HepG2 (cell line): Measurements from ENCODE around the gene OGFR. TPM values are rescaled to one million over a fixed set of nuclear protein-coding genes. Genes with fewer than 3 reads are reported as not detected.

Experiments
- AGO2 ChIP-seq: fragments of 200-400 bp; formaldehyde crosslinking; optimal IDR thresholded peaks from 2 replicates; pipeline ENCODE3; 2017; ENCODE audit warnings: mild to moderate bottlenecking, low read depth, low read length, moderate library complexity
- GLI4 ChIP-seq: sonication (generic); formaldehyde crosslinking; IDR thresholded peaks from 2 replicates; pipeline ENCODE4 v1.5.1; 2020; ENCODE audit warnings: missing genetic modification reagents, mild to moderate bottlenecking, moderate library complexity, borderline replicate concordance
- KDM4B ChIP-seq: sonication (generic); formaldehyde crosslinking; IDR thresholded peaks from 2 replicates; pipeline ENCODE4 v1.4.0; 2020; ENCODE audit warnings: missing genetic modification reagents
- MAFK ChIP-seq, 2 experiments: IDR thresholded peaks in 1 of 2; conservative IDR thresholded peaks in 1 of 2; 2 replicates each; pipeline ENCODE4 v1.6.1; 2011; ENCODE audit warnings: improper control_type of control experiment in 2 of 2, low read length in 2 of 2
- MTA3 ChIP-seq: sonication (generic); formaldehyde crosslinking; IDR thresholded peaks from 2 replicates; pipeline ENCODE4 v1.4.0; 2020; ENCODE audit warnings: missing genetic modification reagents
- MTF1 ChIP-seq: sonication (generic); formaldehyde crosslinking; IDR thresholded peaks from 2 replicates; pipeline ENCODE4 v1.5.0; 2020; ENCODE audit warnings: missing genetic modification reagents
- NFATC3 ChIP-seq: sonication (generic); formaldehyde crosslinking; IDR thresholded peaks from 2 replicates; pipeline ENCODE4 v1.5.1; 2020; ENCODE audit warnings: mild to moderate bottlenecking, missing genetic modification reagents
- NFE2L2 ChIP-seq: fragments of 150-350 bp; IDR thresholded peaks from 2 replicates; pipeline ENCODE4 v1.6.1; 2014; ENCODE audit warnings: low read length
- POLR2A ChIP-seq, 2 experiments: IDR thresholded peaks; 2 replicates each; pipeline ENCODE4 v1.6.1; 2011; ENCODE audit warnings: low read depth in 2 of 2, low read length in 2 of 2, mild to moderate bottlenecking in 1 of 2, moderate library complexity in 1 of 2; ENCODE audit not compliant: insufficient read depth in 1 of 2
- SAFB2 ChIP-seq: sonication (generic); formaldehyde crosslinking; IDR thresholded peaks from 2 replicates; pipeline ENCODE4 v1.5.1; 2020; ENCODE audit warnings: missing genetic modification reagents, low read depth, mild to moderate bottlenecking, borderline replicate concordance
- SIN3A ChIP-seq: IDR thresholded peaks from 2 replicates; pipeline ENCODE4 v1.6.1; 2011; ENCODE audit warnings: low read depth, mild to moderate bottlenecking, control low read depth, low read length, borderline replicate concordance
- YEATS2 ChIP-seq: sonication (generic); formaldehyde crosslinking; IDR thresholded peaks from 2 replicates; pipeline ENCODE4 v1.4.0; 2020; ENCODE audit warnings: missing genetic modification reagents, borderline replicate concordance
- ZBTB42 ChIP-seq: sonication (generic); formaldehyde crosslinking; IDR thresholded peaks from 2 replicates; pipeline ENCODE4 v1.5.0; 2020; ENCODE audit warnings: mild to moderate bottlenecking, missing genetic modification reagents
- ZNF564 ChIP-seq: sonication (generic); formaldehyde crosslinking; IDR thresholded peaks from 2 replicates; pipeline ENCODE4 v1.8.1; 2023; ENCODE audit warnings: mild to moderate bottlenecking, missing genetic modification reagents
- ZNF782 ChIP-seq: sonication (generic); formaldehyde crosslinking; IDR thresholded peaks from 2 replicates; pipeline ENCODE4 v1.4.0; 2020; ENCODE audit warnings: missing genetic modification reagents, mild to moderate bottlenecking, borderline replicate concordance
- polyA plus RNA-seq, 8 experiments: library from polyadenylated mRNA; depleted of rRNA in 3 of 8; stranded (reverse) in 7 of 8; unstranded in 1 of 8; fragments of >200 nt; fragmentation: Illumina TruSeq in 4 of 8; extraction: Trizol in 4 of 8; gene quantifications; 2 replicates each; pipeline versions ENCODE4 v1.2.1 to v1.2.3, GENCODE V29; 2011 to 2016; ENCODE audit warnings: low read depth in 4 of 8, missing spikeins in 1 of 8, mixed read lengths in 1 of 8; ENCODE audit not compliant: insufficient read depth in 1 of 8
- total RNA-seq, 5 experiments: library from RNA; depleted of rRNA; stranded (reverse); fragments of >200 nt; fragmentation: Illumina TruSeq; extraction: Trizol; gene quantifications; 2 replicates each; pipeline ENCODE4 v1.2.3, GENCODE V29; 2016; ENCODE audit warnings: low read depth in 1 of 5
- TF ChIP-seq, protein P1 (sequence below), 2 experiments: sonication (generic) in 1 of 2; formaldehyde crosslinking in 1 of 2; IDR thresholded peaks; 2 replicates each; pipeline versions ENCODE4 v1.4.0 to v1.6.1; 2018 to 2020; ENCODE audit warnings: missing genetic modification reagents in 2 of 2, borderline replicate concordance in 1 of 2, low read depth in 1 of 2, mild to moderate bottlenecking in 1 of 2, missing biosample characterization in 1 of 2
- TF ChIP-seq, protein P2 (sequence below): sonication (generic); formaldehyde crosslinking; IDR thresholded peaks from 2 replicates; pipeline ENCODE4 v1.4.0; 2020; ENCODE audit warnings: missing genetic modification reagents
- TF ChIP-seq, protein P3 (sequence below): IDR thresholded peaks from 2 replicates; pipeline ENCODE4 v1.6.1; 2016; ENCODE audit warnings: missing biosample characterization, missing genetic modification reagents, low read depth
- TF ChIP-seq, protein P4 (sequence below): IDR thresholded peaks from 2 replicates; pipeline ENCODE4 v1.6.1; 2016; ENCODE audit warnings: mild to moderate bottlenecking
- TF ChIP-seq, protein P5 (sequence below): IDR thresholded peaks from 2 replicates; pipeline ENCODE4 v1.6.1; 2016; ENCODE audit warnings: missing compliant biosample characterization, missing genetic modification reagents, borderline replicate concordance
- TF ChIP-seq, protein P6 (sequence below): sonication (generic); formaldehyde crosslinking; IDR thresholded peaks from 2 replicates; pipeline ENCODE4 v1.8.1; 2023; ENCODE audit warnings: mild to moderate bottlenecking, missing genetic modification reagents

Gene OGFR
- total and polyA plus RNA-seq, 2 of the 13 experiments (the other 11 are each of a cell fraction or from before 2014, with no cell fraction given), result 47.7 to 81.8 TPM

DNA sequence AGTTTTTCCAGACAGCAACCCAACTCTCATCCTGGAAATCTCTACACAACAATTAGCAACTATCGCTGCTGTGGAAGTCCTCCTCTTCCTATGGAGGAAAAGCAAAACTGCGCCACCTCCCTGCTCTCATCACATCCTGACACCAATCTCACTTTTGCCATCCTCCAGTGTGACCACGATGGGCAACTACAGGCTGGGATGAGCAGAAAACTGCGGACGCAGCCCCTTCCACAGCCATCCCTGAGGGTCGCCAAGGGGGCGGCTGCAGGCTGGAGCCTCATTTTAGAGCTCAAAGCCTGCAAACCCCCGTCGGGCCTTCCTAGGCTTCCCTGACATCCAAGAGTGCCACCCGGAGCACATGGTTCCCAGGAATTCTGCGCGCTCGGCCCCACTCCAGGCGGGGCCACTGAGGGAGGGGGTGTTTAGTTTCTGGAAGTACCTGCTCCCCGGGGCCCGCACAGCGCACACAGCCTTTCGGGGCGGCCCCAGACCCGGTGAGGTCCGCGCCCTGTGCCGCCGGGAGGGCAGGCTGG, 55.8 kb downstream of the OGFR start (continued):
- TF ChIP-seq, protein P1, sequence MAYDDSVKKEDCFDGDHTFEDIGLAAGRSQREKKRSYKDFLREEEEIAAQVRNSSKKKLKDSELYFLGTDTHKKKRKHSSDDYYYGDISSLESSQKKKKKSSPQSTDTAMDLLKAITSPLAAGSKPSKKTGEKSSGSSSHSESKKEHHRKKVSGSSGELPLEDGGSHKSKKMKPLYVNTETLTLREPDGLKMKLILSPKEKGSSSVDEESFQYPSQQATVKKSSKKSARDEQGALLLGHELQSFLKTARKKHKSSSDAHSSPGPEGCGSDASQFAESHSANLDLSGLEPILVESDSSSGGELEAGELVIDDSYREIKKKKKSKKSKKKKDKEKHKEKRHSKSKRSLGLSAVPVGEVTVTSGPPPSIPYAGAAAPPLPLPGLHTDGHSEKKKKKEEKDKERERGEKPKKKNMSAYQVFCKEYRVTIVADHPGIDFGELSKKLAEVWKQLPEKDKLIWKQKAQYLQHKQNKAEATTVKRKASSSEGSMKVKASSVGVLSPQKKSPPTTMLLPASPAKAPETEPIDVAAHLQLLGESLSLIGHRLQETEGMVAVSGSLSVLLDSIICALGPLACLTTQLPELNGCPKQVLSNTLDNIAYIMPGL (CRISPR knock-in tag; IDR thresholded peaks at IDR 0.05; ENCODE audit: borderline replicate concordance in 1 of 2, low read depth in 1 of 2), result peak; percentile 20 to 24; a peak in 2 of 4 replicates
- TF ChIP-seq GLI4 (CRISPR knock-in tag), result no peak
- no peak for TF ChIP-seq SAFB2
- TF ChIP-seq ZNF564, result no peak
- TF ChIP-seq, protein P2, sequence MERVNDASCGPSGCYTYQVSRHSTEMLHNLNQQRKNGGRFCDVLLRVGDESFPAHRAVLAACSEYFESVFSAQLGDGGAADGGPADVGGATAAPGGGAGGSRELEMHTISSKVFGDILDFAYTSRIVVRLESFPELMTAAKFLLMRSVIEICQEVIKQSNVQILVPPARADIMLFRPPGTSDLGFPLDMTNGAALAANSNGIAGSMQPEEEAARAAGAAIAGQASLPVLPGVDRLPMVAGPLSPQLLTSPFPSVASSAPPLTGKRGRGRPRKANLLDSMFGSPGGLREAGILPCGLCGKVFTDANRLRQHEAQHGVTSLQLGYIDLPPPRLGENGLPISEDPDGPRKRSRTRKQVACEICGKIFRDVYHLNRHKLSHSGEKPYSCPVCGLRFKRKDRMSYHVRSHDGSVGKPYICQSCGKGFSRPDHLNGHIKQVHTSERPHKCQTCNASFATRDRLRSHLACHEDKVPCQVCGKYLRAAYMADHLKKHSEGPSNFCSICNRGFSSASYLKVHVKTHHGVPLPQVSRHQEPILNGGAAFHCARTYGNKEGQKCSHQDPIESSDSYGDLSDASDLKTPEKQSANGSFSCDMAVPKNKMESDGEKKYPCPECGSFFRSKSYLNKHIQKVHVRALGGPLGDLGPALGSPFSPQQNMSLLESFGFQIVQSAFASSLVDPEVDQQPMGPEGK (CRISPR knock-in tag), result peak; percentile 81
- no peak for TF ChIP-seq KDM4B (CRISPR knock-in tag)
- no peak for TF ChIP-seq MAFK (conservative IDR thresholded peaks at IDR 0.05 in 1 of 2, IDR thresholded peaks at IDR 0.05 in 1 of 2; ENCODE audit: low read length in 2 of 2)
- no peak for TF ChIP-seq NFE2L2
- TF ChIP-seq NFATC3, result no peak
- TF ChIP-seq SIN3A, result peak; percentile 59; the same call in 1 of the 2 replicates
- TF ChIP-seq, protein P3, sequence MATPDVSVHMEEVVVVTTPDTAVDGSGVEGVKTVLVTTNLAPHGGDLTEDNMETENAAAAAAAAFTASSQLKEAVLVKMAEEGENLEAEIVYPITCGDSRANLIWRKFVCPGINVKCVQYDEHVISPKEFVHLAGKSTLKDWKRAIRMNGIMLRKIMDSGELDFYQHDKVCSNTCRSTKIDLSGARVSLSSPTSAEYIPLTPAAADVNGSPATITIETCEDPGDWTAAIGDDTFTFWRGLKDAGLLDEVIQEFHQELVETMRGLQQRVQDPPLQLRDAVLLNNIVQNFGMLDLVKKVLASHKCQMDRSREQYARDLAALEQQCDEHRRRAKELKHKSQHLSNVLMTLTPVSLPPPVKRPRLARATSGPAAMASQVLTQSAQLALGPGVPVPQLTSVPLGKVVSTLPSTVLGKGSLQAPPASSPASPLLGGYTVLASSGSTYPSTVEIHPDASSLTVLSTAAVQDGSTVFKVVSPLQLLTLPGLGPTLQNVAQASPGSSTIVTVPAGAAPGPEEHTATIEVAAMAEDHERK (CRISPR knock-in tag), result no peak
- TF ChIP-seq AGO2, result peak; percentile 38
- no peak for TF ChIP-seq ZNF782 (CRISPR knock-in tag)
- TF ChIP-seq ZBTB42 (CRISPR knock-in tag), result no peak
- TF ChIP-seq MTF1 (CRISPR knock-in tag), result no peak
- TF ChIP-seq, protein P4, sequence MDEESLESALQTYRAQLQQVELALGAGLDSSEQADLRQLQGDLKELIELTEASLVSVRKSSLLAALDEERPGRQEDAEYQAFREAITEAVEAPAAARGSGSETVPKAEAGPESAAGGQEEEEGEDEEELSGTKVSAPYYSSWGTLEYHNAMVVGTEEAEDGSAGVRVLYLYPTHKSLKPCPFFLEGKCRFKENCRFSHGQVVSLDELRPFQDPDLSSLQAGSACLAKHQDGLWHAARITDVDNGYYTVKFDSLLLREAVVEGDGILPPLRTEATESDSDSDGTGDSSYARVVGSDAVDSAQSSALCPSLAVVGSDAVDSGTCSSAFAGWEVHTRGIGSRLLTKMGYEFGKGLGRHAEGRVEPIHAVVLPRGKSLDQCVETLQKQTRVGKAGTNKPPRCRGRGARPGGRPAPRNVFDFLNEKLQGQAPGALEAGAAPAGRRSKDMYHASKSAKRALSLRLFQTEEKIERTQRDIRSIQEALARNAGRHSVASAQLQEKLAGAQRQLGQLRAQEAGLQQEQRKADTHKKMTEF, result peak; percentile 53; the same call in 1 of the 2 replicates
- TF ChIP-seq, protein P5, sequence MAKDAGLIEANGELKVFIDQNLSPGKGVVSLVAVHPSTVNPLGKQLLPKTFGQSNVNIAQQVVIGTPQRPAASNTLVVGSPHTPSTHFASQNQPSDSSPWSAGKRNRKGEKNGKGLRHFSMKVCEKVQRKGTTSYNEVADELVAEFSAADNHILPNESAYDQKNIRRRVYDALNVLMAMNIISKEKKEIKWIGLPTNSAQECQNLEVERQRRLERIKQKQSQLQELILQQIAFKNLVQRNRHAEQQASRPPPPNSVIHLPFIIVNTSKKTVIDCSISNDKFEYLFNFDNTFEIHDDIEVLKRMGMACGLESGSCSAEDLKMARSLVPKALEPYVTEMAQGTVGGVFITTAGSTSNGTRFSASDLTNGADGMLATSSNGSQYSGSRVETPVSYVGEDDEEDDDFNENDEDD, result 0 out of 2 replicates have a peak, but pooled peaks have one; percentile 5
- TF ChIP-seq YEATS2, result peak; percentile 52; the same call in 1 of the 2 replicates
- TF ChIP-seq POLR2A (IDR thresholded peaks at IDR 0.05; ENCODE audit: insufficient read depth in 1 of 2, low read depth in 2 of 2, low read length in 2 of 2), result 0 out of 4 replicates have a peak, but pooled peaks of 1 of the 2 experiments have one; percentile 23
- TF ChIP-seq, protein P6, sequence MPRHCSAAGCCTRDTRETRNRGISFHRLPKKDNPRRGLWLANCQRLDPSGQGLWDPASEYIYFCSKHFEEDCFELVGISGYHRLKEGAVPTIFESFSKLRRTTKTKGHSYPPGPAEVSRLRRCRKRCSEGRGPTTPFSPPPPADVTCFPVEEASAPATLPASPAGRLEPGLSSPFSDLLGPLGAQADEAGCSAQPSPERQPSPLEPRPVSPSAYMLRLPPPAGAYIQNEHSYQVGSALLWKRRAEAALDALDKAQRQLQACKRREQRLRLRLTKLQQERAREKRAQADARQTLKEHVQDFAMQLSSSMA (CRISPR knock-in tag), result 0 out of 2 replicates have a peak, but pooled peaks have one; percentile 23
- TF ChIP-seq MTA3 (CRISPR knock-in tag), result no peak
